ENCODE measurements around the gene GRK1. TPM values are rescaled to one million over a fixed set of nuclear protein-coding genes. Genes with fewer than 3 reads are reported as not detected.

Gene GRK1
- total RNA-seq, 1 experiment from 2014 or later: not detected

- no peak for DNase-seq (ENCODE audit: low spot score)
These were observed 16.7 kb upstream of the GRK1 start for GRCh38 chr13:113650275-113650674.

GRCh38 chr13:113650731-113651148 lies 16.3 kb upstream of the GRK1 start:
- no peak for DNase-seq (ENCODE audit: low spot score)

GRCh38 chr13:113651511-113652403 lies 15.3 kb upstream of the GRK1 start:
- no peak for DNase-seq (ENCODE audit: low spot score)

GRCh38 chr13:113652404-113653263 lies 14.4 kb upstream of the GRK1 start:
- DNase-seq (ENCODE audit: low spot score): no peak

- DNase-seq (ENCODE audit: low spot score): no peak
These were observed 13.5 kb upstream of the GRK1 start for GRCh38 chr13:113653264-113654174.

GRCh38 chr13:113654175-113654560 lies 12.9 kb upstream of the GRK1 start:
- DNase-seq (ENCODE audit: low spot score): no peak

GRCh38 chr13:113654591-113655345 lies 12.3 kb upstream of the GRK1 start:
- DNase-seq (ENCODE audit: low spot score): no peak

- no peak for DNase-seq (ENCODE audit: low spot score)
These were observed 11.5 kb upstream of the GRK1 start for GRCh38 chr13:113655346-113656002.

GRCh38 chr13:113656003-113656588 lies 10.9 kb upstream of the GRK1 start:
- DNase-seq (ENCODE audit: low spot score): no peak

GRCh38 chr13:113656831-113657671 lies 10.0 kb upstream of the GRK1 start:
- DNase-seq (ENCODE audit: low spot score): no peak

- DNase-seq (ENCODE audit: low spot score): no peak
These were observed 8.9 kb upstream of the GRK1 start, which contains the start of gene ATP4B for GRCh38 chr13:113657851-113658741. Gene ATP4B, minus strand, starts transcription at chr13:113658198. Its CDS starts 54 bp downstream, at chr13:113658144.

- DNase-seq (ENCODE audit: low spot score): no peak
These were observed 8.2 kb upstream of the GRK1 start for GRCh38 chr13:113658836-113659235.

- no peak for DNase-seq (ENCODE audit: low spot score)
These were observed 7.7 kb upstream of the GRK1 start for GRCh38 chr13:113659337-113659736.

- DNase-seq (ENCODE audit: low spot score): no peak
These were observed 7.0 kb upstream of the GRK1 start for GRCh38 chr13:113660066-113660465.

- no peak for DNase-seq (ENCODE audit: low spot score)
These were observed 5.5 kb upstream of the GRK1 start for GRCh38 chr13:113661509-113661908.

- no peak for DNase-seq (ENCODE audit: low spot score)
These were observed 3.1 kb upstream of the GRK1 start for GRCh38 chr13:113663934-113664333.

- no peak for DNase-seq (ENCODE audit: low spot score)
These were observed 2.0 kb upstream of the GRK1 start for GRCh38 chr13:113664751-113665596.
